ENCODE data around the gene LPP. TPM values are rescaled to one million over a fixed set of nuclear protein-coding genes. Genes with fewer than 3 reads are reported as not detected.

LPP gene
- total RNA-seq, 1 experiment from 2014 or later = 54.0 TPM

DNA sequence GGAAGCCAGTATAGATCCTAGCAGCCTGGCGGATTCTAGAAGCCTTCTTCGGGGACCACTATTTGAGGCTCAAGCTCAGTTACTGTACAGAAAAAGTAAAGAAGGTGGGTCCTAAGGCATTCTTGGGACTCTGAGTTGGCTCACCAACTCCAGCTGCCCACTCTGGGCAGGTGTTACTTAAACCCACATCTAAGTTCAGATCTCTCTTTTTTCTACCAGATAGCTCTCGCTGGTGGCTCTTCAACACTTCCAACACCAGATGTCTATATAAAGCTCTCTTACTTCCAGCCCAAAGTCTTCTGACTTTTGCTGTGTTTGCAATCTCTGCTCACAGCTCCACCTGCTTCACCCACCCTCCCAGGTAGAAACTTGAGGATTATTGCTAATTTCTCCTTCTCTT, 785.0 kb downstream of the LPP start:
- Histone ChIP-seq H4K20me1 (ENCODE audit: insufficient read depth) (no peaks in the 10 kb centered on the region), H2AFZ (ENCODE audit: low read depth, low read length, poor library complexity, severe bottlenecking) (no peak overlapping the region), H3K4me1 (ENCODE audit: control insufficient read depth in 1 of 2, insufficient read depth in 2 of 2, low read length in 2 of 2) (peaks cover 0 to 17% of the 10 kb centered on the region in 2 experiments; a peak in 2 of 4 replicates), H3K36me3 (ENCODE audit: control insufficient read depth in 1 of 2, insufficient read depth in 2 of 2, low read length in 2 of 2) (no peaks in the 10 kb centered on the region), H3K27me3 (ENCODE audit: insufficient read depth, low read length) (no peaks in the 10 kb centered on the region), H3K9ac (ENCODE audit: low read length) (no peak overlapping the region), H3K27ac (ENCODE audit: low read depth, low read length) (no peak overlapping the region), H3K9me3 (ENCODE audit: control insufficient read depth in 1 of 2, insufficient read depth in 1 of 2, low read depth in 1 of 2, low read length in 2 of 2) (no peaks in the 10 kb centered on the region), H3K4me2 (ENCODE audit: low read length) (no peak overlapping the region), H3K9me2 (ENCODE audit: insufficient read depth) (no peaks in the 10 kb centered on the region; the same call in 1 of the 2 replicates), H3K4me3 (replicated peaks in 1 of 2; ENCODE audit: low read depth in 1 of 2, low read length in 2 of 2) (no peak overlapping the region), H3K79me2 (ENCODE audit: insufficient read depth, low read length) (no peaks in the 10 kb centered on the region)
- ChIA-PET RAD21 (ENCODE audit: low non-redundant PET in 1 of 2, low total read pairs in 2 of 2, uncharacterized antibody in 2 of 2, unreplicated experiment in 2 of 2) (no interaction called here), CTCF (no interaction called here), POLR2A (no interaction called here)
- DNase-seq (ENCODE audit: low read depth, low spot score) (no peak), ATAC-seq (no peak)
- BruUV-seq (replicated peaks) = no TSS peak
- TF ChIP-seq JUND (IDR thresholded peaks at IDR 0.05) = no peak
- no peak for TF ChIP-seq CBX3 (IDR thresholded peaks at IDR 0.05; ENCODE audit: low read depth)
- TF ChIP-seq FOSL1 (IDR thresholded peaks at IDR 0.05; ENCODE audit: low read depth) = no peak
- no peak for TF ChIP-seq ZNF274 (IDR thresholded peaks at IDR 0.05; ENCODE audit: low read depth, low read length)
- no peak for TF ChIP-seq POLR2AphosphoS5 (IDR thresholded peaks at IDR 0.05; ENCODE audit: low read depth, low read length)
- no peak for TF ChIP-seq POLR2A (IDR thresholded peaks at IDR 0.05; ENCODE audit: borderline replicate concordance, extremely low read depth, insufficient read depth, insufficient read length)
- no peak for TF ChIP-seq SRF (IDR thresholded peaks at IDR 0.05; ENCODE audit: low read depth)
- TF ChIP-seq ELF1 (IDR thresholded peaks at IDR 0.05; ENCODE audit: borderline replicate concordance, low read depth) = no peak
- no peak for TF ChIP-seq REST (IDR thresholded peaks at IDR 0.05; ENCODE audit: low read depth)
- TF ChIP-seq SIN3A (IDR thresholded peaks at IDR 0.05; ENCODE audit: low read depth) = no peak
- TF ChIP-seq EZH2 (IDR thresholded peaks at IDR 0.05) = no peak
- TF ChIP-seq TCF7L2 (IDR thresholded peaks at IDR 0.05; ENCODE audit: borderline replicate concordance, extremely low read depth, insufficient read depth, insufficient read length) = no peak
- TF ChIP-seq, protein P1, sequence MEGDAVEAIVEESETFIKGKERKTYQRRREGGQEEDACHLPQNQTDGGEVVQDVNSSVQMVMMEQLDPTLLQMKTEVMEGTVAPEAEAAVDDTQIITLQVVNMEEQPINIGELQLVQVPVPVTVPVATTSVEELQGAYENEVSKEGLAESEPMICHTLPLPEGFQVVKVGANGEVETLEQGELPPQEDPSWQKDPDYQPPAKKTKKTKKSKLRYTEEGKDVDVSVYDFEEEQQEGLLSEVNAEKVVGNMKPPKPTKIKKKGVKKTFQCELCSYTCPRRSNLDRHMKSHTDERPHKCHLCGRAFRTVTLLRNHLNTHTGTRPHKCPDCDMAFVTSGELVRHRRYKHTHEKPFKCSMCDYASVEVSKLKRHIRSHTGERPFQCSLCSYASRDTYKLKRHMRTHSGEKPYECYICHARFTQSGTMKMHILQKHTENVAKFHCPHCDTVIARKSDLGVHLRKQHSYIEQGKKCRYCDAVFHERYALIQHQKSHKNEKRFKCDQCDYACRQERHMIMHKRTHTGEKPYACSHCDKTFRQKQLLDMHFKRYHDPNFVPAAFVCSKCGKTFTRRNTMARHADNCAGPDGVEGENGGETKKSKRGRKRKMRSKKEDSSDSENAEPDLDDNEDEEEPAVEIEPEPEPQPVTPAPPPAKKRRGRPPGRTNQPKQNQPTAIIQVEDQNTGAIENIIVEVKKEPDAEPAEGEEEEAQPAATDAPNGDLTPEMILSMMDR (IDR thresholded peaks at IDR 0.05 in 2 of 3, conservative IDR thresholded peaks at IDR 0.05 in 1 of 3; ENCODE audit: borderline replicate concordance in 1 of 3, insufficient read depth in 1 of 3, low read depth in 2 of 3, low read length in 2 of 3) = no peak
- no peak for TF ChIP-seq YY1 (IDR thresholded peaks at IDR 0.05; ENCODE audit: extremely low read depth, insufficient replicate concordance, low read depth, low read length)
- intact Hi-C loops (cut with micrococcal nuclease) = no loop called here
